IMR-90 (cell line): ENCODE data around the gene PRSS2. TPM values are rescaled to one million over a fixed set of nuclear protein-coding genes. Genes with fewer than 3 reads are reported as not detected.

ENCODE experiments used
- ATAC-seq: fragments of 200-7000 bp; cut with Tn5 transposase; 2 replicates; pipeline ENCODE4 v1.9.1; 2020; ENCODE audit warnings: low read depth, mild to moderate bottlenecking, moderate library complexity
- BruUV-seq: library from RNA; stranded (reverse); fragments of 400-500 nt; replicated peaks from 2 replicates; lab custom pipeline; 2021; lab: Mats Ljungman, UMichigan
- CTCF ChIA-PET: fragments of 300-600 bp; formaldehyde crosslinking; extraction: SDS; loops from one replicate; lab custom pipeline; 2021; ENCODE audit warnings: antibody characterized with exemption; lab: Yijun Ruan, JAX
- POLR2A ChIA-PET: fragments of 300-600 bp; sonication (Branson Sonifier 250); formaldehyde crosslinking; loops from one replicate; lab custom pipeline; 2022; ENCODE audit warnings: antibody characterized with exemption; ENCODE audit not compliant: unreplicated experiment; lab: Charles Lee
- DNase-seq: peaks from one replicate; pipeline ENCODE4 v3.0.0; 2013
- H2AFZ ChIP-seq: replicated peaks from 2 replicates; pipeline ENCODE3; 2013; ENCODE audit warnings: low read length, mild to moderate bottlenecking; ENCODE audit not compliant: poor library complexity
- H2AK5ac ChIP-seq: 2 replicates; pipeline ENCODE4 v1.6.1; 2013; ENCODE audit warnings: low read depth, low read length, inconsistent platforms
- H2AK9ac ChIP-seq: replicated peaks from 2 replicates; pipeline ENCODE3; 2013; ENCODE audit warnings: mild to moderate bottlenecking, low read depth, low read length, moderate library complexity; ENCODE audit not compliant: poor library complexity
- H2BK120ac ChIP-seq: 2 replicates; pipeline ENCODE4 v1.6.1; 2013; ENCODE audit warnings: low read depth, low read length, inconsistent platforms
- H2BK15ac ChIP-seq: 3 replicates; pipeline ENCODE4 v1.6.1; 2013; ENCODE audit warnings: low read depth, low read length, inconsistent platforms
- H2BK20ac ChIP-seq: 2 replicates; pipeline ENCODE4 v1.6.1; 2013; ENCODE audit warnings: low read depth, mild to moderate bottlenecking, inconsistent platforms, low read length, moderate library complexity
- H2BK5ac ChIP-seq: 2 replicates; pipeline ENCODE4 v1.6.1; 2013; ENCODE audit warnings: mild to moderate bottlenecking, low read depth, low read length, inconsistent platforms; ENCODE audit not compliant: poor library complexity, severe bottlenecking
- H3K14ac ChIP-seq: replicated peaks from 2 replicates; pipeline ENCODE4 v1.6.1; 2013; ENCODE audit warnings: low read depth, low read length, inconsistent platforms
- H3K18ac ChIP-seq: 2 replicates; pipeline ENCODE4 v1.6.1; 2013; ENCODE audit warnings: low read depth, low read length, control low read depth
- H3K23ac ChIP-seq: 2 replicates; pipeline ENCODE4 v1.6.1; 2013; ENCODE audit warnings: low read depth, low read length, inconsistent platforms
- H3K27ac ChIP-seq: 2 replicates; pipeline ENCODE4 v1.5.1; 2013; ENCODE audit warnings: mild to moderate bottlenecking, control low read depth, low read length; ENCODE audit not compliant: insufficient read depth
- H3K27me3 ChIP-seq: 2 replicates; pipeline ENCODE4 v1.6.1; 2013; ENCODE audit warnings: low read length; ENCODE audit not compliant: control insufficient read depth, insufficient read depth
- H3K36me3 ChIP-seq: 2 replicates; pipeline ENCODE4 v1.6.1; 2013; ENCODE audit warnings: low read length, mixed read lengths; ENCODE audit not compliant: control insufficient read depth, insufficient read depth
- H3K4ac ChIP-seq: 2 replicates; pipeline ENCODE4 v1.6.1; 2013; ENCODE audit warnings: low read depth, low read length, inconsistent platforms
- H3K4me1 ChIP-seq: 2 replicates; pipeline ENCODE4 v1.6.1; 2013; ENCODE audit warnings: low read length, mixed read lengths; ENCODE audit not compliant: control insufficient read depth, insufficient read depth
- H3K4me2 ChIP-seq: 2 replicates; pipeline ENCODE4 v1.6.1; 2013; ENCODE audit warnings: low read depth, mild to moderate bottlenecking, control low read depth, low read length, moderate library complexity
- H3K4me3 ChIP-seq: 2 replicates; pipeline ENCODE4 v1.5.1; 2013; ENCODE audit warnings: low read depth, mild to moderate bottlenecking, control low read depth, low read length, moderate library complexity; ENCODE audit not compliant: insufficient read depth
- H3K56ac ChIP-seq: 2 replicates; pipeline ENCODE4 v1.6.1; 2013; ENCODE audit warnings: low read length, inconsistent platforms; ENCODE audit not compliant: insufficient read depth; ENCODE audit errors: extremely low read depth
- H3K79me1 ChIP-seq, 2 experiments: 2 replicates each; pipeline ENCODE4 v1.6.1; 2013; ENCODE audit warnings: low read length in 2 of 2, inconsistent platforms in 1 of 2, low read depth in 1 of 2
- H3K9ac ChIP-seq: 2 replicates; pipeline ENCODE4 v1.6.1; 2013; ENCODE audit warnings: low read depth, low read length, control low read depth
- H3K9me1 ChIP-seq: 2 replicates; pipeline ENCODE4 v1.6.1; 2013; ENCODE audit warnings: low read length, inconsistent platforms; ENCODE audit not compliant: insufficient read depth
- H3K9me3 ChIP-seq: 2 replicates; pipeline ENCODE4 v1.6.1; 2013; ENCODE audit warnings: low read length; ENCODE audit not compliant: control insufficient read depth, insufficient read depth
- H4K20me1 ChIP-seq: 2 replicates; pipeline ENCODE4 v1.6.1; 2013; ENCODE audit warnings: low read length, inconsistent platforms; ENCODE audit not compliant: insufficient read depth
- H4K5ac ChIP-seq: 2 replicates; pipeline ENCODE4 v1.6.1; 2013; ENCODE audit warnings: mild to moderate bottlenecking, low read depth, low read length, control low read depth
- H4K8ac ChIP-seq, 2 experiments: 2 replicates each; pipeline ENCODE4 v1.6.1; 2013; ENCODE audit warnings: low read depth in 2 of 2, low read length in 2 of 2, control low read depth in 1 of 2, inconsistent platforms in 1 of 2
- H4K91ac ChIP-seq: 2 replicates; pipeline ENCODE4 v1.6.1; 2013; ENCODE audit warnings: low read depth, low read length, inconsistent platforms; ENCODE audit not compliant: insufficient read depth
- CEBPB ChIP-seq: IDR thresholded peaks from 2 replicates; pipeline ENCODE4 v1.6.1; 2012; ENCODE audit warnings: low read depth, low read length, improper control_type of control experiment
- CTCF ChIP-seq: conservative IDR thresholded peaks from 2 replicates; pipeline ENCODE4 v1.5.1; 2012; ENCODE audit warnings: mild to moderate bottlenecking, low read depth, low read length, improper control_type of control experiment
- FOS ChIP-seq: fragments of 150-350 bp; IDR thresholded peaks from 2 replicates; pipeline ENCODE4 v1.6.1; 2016; ENCODE audit warnings: low read depth, low read length
- MAFK ChIP-seq: IDR thresholded peaks from 2 replicates; pipeline ENCODE4 v1.6.1; 2012; ENCODE audit warnings: low read depth, low read length, improper control_type of control experiment
- MAZ ChIP-seq: IDR thresholded peaks from 2 replicates; pipeline ENCODE4 v1.6.1; 2012; ENCODE audit warnings: low read depth, mild to moderate bottlenecking, low read length, improper control_type of control experiment, moderate library complexity, borderline replicate concordance
- NFE2L2 ChIP-seq: fragments of 150-350 bp; IDR thresholded peaks from 2 replicates; pipeline ENCODE4 v1.6.1; 2016; ENCODE audit warnings: low read depth, mild to moderate bottlenecking, low read length
- RCOR1 ChIP-seq: IDR thresholded peaks from 2 replicates; pipeline ENCODE4 v1.6.1; 2012; ENCODE audit warnings: mild to moderate bottlenecking, low read length, improper control_type of control experiment; ENCODE audit not compliant: insufficient replicate concordance
- RFX5 ChIP-seq: IDR thresholded peaks from 2 replicates; pipeline ENCODE4 v1.8.0; 2012; ENCODE audit warnings: low read depth, mild to moderate bottlenecking, low read length, moderate library complexity
- USF2 ChIP-seq: fragments of 150-350 bp; IDR thresholded peaks from 2 replicates; pipeline ENCODE4 v1.6.1; 2017; ENCODE audit warnings: mild to moderate bottlenecking, antibody characterized with exemption, low read length, low read depth
- WGBS, 2 experiments: methylation state at CpG; one replicate each; pipeline versions ENCODE4 v1.1.5 to v1.1.7; 2013; ENCODE audit warnings: missing lambda C conversion rate in 2 of 2; ENCODE audit not compliant: insufficient read length in 1 of 2; ENCODE audit errors: extremely low coverage in 2 of 2; 5-methylcytosine and 5-hydroxymethylcytosine counted together
- dilution Hi-C: fragments of 300-500 bp; cut with HindIII; formaldehyde crosslinking; loops from one replicate; pipeline ENCODE4 v1.14.3; 2018; ENCODE audit warnings: low sequenced_read_pairs; ENCODE audit not compliant: unreplicated experiment
- in situ Hi-C: fragments of 300-500 bp; cut with MboI; formaldehyde crosslinking; loops from 3 replicates; pipeline ENCODE4 v1.14.3; 2019; ENCODE audit warnings: low sequenced_read_pairs, inconsistent platforms, mixed read lengths
- intact Hi-C: fragments of 100-400 bp; cut with micrococcal nuclease; formaldehyde crosslinking; loops from 2 replicates; pipeline ENCODE4 v1.10.0; 2022
- polyA plus RNA-seq, 3 experiments: library from polyadenylated mRNA; depleted of rRNA; stranded (reverse); fragments of >200 nt; gene quantifications; 2 replicates each; pipeline ENCODE4 v1.2.3, GENCODE V29; 2012; ENCODE audit warnings: low replicate concordance in 1 of 3
- total RNA-seq: library from RNA; depleted of rRNA; stranded (reverse); fragments of >200 nt; gene quantifications from 2 replicates; pipeline ENCODE4 v1.2.3, GENCODE V29; 2012

PRSS2 gene
- total and polyA plus RNA-seq, 2 of the 4 experiments (the other 2 are of a cell fraction): not detected

- H3K4me1 ChIP-seq: no peaks in the 10 kb centered on the region
- BruUV-seq: no TSS peak
- H2AK5ac ChIP-seq: no peak overlapping the region
- H3K18ac ChIP-seq: no peak overlapping the region
- no peaks in the 10 kb centered on the region for H4K20me1 ChIP-seq
- H2AFZ ChIP-seq: no peak overlapping the region
- H3K27ac ChIP-seq: no peak overlapping the region
- dilution Hi-C loops: no loop called here
- no peak overlapping the region for H4K8ac ChIP-seq
- TF ChIP-seq NFE2L2 (no peak), MAFK (no peak), RCOR1 (no peak), CTCF (no peak), USF2 (no peak), RFX5 (no peak), CEBPB (no peak), MAZ (no peak), FOS (no peak)
- no peaks in the 10 kb centered on the region for H3K36me3 ChIP-seq
- H2BK5ac ChIP-seq: no peak overlapping the region
- H3K9ac ChIP-seq: no peak overlapping the region
- H3K23ac ChIP-seq: no peak overlapping the region
- no peak overlapping the region for H3K4me3 ChIP-seq
- intact Hi-C loops: no loop called here
- H3K9me1 ChIP-seq: no peaks in the 10 kb centered on the region
- no peak overlapping the region for H2BK120ac ChIP-seq
- CTCF ChIA-PET: interaction anchor here (1.0 kb wide), 1 partner anchor 9 kb away, joined by 3 read pairs; no protein-coding TSS in a partner anchor
- POLR2A ChIA-PET: no interaction called here
- no peak overlapping the region for H3K4ac ChIP-seq
- H3K14ac ChIP-seq: no peak overlapping the region
- ATAC-seq (no peak), DNase-seq (no peak)
- no peak overlapping the region for H4K5ac ChIP-seq
- H3K9me3 ChIP-seq: no peaks in the 10 kb centered on the region
- in situ Hi-C loops: no loop called here
- H2AK9ac ChIP-seq: no peak overlapping the region
- H2BK15ac ChIP-seq: no peak overlapping the region
- H3K56ac ChIP-seq: no peak overlapping the region
- H2BK20ac ChIP-seq: no peak overlapping the region
- H3K27me3 ChIP-seq: peaks cover 8% of the 10 kb centered on the region; the same call in 1 of the 2 replicates
- H3K4me2 ChIP-seq: no peak overlapping the region
- 17% methylated on average over 2 of the region's 3 CpGs; no CpG with 5 or more reads in 1 of the 2 experiments for WGBS, 2 experiments
- no peak overlapping the region for H4K91ac ChIP-seq
- no peaks in the 10 kb centered on the region for H3K79me1 ChIP-seq
Measured at GRCh38 chr7:142767451-142767850, 3.3 kb upstream of the PRSS2 start.
